Hindlimb muscle (tissue), 1 donor: ENCODE data around the gene STX1B. TPM values are rescaled to one million over a fixed set of nuclear protein-coding genes. Genes with fewer than 3 reads are reported as not detected.
A peak's percentile ranks its signal among the peaks of the same experiment; 100 is the strongest.

ENCODE experiments used
- DNase-seq: peaks from one replicate; pipeline ENCODE4 v3.0.0-alpha.2; 2013
- polyA plus RNA-seq: library from polyadenylated mRNA; unstranded; fragments of 120-200 nt; gene quantifications from one replicate; pipeline ENCODE4 v1.2.1, GENCODE V29; 2013; ENCODE audit not compliant: insufficient read length

STX1B gene
- polyA plus RNA-seq, 1 donor: 1.2 TPM

DNA sequence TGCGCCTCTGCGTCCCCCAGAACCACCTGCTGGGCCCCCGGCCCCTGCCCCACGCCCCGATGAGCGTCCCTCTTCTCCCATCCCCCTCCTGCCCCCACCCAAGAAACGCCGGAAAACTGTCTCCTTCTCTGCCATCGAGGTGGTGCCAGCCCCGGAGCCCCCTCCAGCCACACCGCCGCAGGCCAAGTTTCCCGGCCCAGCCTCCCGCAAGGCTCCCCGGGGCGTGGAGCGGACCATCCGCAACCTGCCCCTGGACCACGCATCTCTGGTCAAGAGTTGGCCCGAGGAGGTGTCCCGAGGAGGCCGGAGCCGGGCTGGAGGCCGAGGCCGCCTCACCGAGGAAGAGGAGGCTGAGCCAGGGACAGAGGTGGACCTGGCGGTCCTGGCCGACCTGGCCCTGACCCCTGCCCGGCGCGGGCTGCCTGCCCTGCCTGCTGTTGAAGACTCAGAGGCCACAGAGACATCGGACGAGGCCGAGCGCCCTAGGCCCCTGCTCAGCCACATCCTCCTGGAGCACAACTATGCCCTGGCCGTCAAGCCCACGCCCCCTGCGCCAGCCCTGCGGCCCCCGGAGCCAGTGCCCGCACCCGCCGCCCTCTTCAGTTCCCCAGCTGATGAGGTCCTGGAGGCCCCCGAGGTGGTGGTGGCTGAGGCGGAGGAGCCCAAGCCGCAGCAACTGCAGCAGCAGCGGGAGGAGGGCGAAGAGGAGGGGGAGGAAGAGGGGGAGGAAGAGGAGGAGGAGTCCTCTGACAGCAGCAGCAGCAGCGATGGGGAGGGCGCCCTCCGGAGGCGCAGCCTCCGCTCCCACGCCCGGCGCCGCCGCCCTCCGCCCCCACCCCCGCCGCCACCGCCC, 31.0 kb downstream of the STX1B start:
- DNase-seq: no peak

DNA sequence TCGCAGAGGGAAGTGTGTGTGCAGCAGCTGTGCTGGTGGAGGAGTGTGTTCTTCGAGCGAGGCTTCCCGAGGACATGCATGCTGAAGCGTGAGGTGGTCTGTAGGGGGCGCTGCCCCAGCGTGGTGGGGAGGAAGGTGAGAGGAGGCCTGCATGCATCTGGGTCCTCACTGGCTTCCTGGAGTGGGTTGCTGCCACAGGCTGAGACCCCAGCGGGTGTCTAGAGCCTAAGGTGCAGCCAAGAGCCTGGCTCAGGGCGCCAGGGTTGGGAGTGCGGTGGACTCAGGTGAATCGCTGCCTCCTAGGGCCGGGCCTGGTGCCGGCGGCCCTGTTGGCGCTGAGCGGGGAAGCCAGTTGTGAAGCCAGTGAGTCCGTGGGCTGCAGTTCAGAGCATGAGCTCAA, 32.9 kb downstream of the STX1B start:
- no peak for DNase-seq

DNA sequence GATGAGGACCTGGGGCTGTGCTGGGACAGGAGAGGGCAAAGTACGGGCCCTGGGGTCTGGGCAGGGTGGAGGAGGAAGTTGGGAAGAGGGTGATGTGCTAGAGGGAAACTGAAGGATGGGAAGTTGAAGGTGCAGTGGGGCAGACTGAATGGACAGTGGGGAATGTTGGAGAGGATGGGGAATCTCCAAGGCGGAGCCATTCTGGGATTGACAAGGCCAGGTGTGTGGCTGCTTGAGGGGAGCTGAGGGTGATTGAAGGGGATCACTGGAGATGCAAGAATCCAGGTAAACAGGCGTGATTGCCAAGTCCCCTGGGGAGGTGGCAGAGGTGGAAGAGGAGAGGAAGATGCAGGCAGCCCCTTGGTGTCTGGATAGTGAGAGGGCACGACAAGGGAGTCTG, 34.0 kb downstream of the STX1B start:
- DNase-seq: no peak

DNA sequence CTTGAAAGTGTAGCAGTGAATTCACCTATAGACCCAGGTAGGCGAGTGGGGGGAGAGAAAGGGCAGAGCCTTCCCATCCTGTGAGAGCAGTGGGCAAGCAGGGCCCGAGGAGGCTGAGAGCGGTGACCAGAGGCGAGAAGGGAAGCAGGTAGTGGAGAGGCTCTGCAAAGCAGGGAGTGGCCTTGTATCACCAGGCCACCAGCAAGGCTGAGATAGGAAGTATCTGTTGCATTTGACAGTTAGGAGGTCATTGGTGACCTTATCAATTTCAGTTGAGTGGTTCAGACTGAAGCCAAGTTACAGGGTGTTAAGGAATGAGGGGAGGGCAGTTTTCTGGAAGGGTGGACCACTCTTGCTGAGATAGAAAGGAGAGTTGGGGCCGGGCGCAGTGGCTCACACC, 36.1 kb downstream of the STX1B start:
- no peak for DNase-seq

DNA sequence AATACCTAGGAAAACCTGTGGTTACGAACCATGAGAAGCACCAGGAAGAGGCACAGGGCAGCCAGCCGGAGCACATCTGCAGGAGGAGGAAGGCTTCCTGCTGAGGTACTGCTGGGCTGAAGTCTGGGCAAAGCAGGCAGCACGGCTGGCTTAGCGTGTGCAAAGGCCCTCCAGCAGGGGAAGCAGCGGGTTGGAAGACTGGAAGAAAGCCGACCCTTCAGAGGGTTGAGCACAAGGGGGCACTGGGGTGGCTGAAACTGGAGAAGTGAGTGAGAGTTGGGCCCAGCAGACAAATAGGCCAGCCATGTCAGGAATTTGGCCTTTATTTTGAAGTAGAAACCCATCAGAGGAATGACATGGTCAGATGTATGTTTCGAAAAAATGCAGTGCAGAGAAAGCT, 37.6 kb downstream of the STX1B start:
- DNase-seq: no peak

DNA sequence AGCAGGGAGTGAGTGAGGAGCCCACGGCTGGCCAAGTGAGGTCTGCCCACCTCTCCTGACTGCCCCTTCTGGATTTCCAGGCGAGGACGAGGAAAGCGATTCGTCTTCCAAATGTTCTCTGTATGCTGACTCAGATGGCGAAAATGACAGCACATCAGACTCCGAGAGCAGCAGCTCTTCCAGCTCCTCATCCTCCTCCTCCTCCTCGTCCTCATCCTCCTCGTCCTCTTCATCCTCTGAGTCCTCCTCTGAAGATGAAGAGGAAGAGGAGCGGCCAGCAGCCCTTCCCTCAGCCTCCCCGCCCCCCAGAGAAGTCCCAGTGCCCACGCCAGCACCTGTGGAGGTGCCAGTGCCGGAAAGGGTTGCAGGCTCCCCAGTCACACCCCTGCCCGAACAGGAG, 39.1 kb downstream of the STX1B start:
- no peak for DNase-seq

DNA sequence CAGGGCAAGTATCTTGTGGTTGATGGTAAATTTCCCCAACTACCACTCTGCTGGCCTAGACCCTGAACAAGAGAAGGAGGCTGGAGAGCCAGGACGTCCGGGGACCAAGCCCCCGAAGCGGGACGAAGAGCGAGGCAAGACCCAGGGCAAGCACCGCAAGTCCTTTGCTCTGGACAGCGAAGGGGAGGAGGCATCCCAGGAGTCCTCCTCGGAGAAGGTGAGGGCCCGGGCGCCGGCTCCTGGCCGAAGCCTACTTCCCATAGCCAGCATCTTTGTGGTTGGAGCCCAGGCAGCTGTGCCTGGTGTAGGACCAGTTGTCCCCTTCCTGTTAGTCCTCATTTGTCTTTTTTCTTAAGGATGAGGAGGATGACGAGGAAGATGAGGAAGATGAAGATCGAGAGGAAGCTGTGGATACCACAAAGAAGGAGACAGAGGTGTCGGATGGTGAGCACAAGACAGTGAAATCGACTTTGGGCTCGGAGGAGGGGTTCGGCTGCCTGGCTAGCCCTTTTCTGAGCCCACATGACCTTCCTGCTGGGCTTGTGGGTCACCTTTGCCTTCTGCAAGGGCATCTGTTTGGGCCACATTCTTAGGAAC, 41.1 kb downstream of the STX1B start:
- DNase-seq: no peak

DNA sequence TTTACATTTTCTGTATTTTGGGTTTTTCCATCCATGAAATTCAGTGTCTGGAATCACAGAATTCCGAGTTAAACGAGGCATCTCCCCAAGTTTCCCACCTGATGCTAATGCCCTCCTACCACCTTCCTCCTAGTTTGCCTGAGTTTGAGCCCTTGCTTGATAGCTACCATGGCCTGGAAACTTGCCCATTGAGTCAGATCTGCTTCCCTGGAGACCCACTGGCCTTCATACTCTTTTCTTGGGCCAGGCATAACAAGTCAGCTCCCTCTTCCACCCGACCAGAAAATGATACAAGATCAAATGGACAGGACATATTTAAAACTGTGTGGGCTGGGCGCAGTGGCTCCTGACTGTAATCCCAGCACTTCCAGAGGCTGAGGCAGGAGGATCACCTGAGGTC, 42.6 kb downstream of the STX1B start:
- no peak for DNase-seq

DNA sequence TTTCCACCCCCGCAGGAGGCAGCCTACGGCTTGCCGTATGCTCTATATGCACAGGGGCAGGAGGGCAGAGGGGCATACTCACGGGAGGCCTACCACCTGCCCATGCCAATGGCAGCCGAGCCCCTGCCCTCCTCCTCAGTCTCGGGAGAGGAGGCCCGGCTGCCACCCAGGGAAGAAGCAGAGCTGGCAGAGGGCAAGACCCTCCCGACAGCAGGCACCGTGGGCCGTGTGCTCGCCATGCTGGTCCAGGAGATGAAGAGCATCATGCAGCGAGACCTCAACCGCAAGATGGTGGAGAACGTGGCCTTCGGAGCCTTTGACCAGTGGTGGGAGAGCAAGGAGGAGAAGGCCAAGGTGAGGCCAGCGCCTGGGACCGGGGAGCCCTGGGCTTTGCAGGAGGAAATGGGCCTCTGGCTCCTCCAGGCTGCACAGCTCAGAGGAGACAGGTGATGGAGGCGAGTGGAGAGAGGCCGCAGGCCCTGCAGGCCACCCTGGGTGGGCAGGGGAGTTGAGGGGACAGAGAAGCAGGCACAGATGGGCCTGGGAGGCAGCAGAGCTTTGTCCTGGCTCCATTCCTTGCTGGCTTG, 44.3 kb downstream of the STX1B start:
- DNase-seq: no peak

DNA sequence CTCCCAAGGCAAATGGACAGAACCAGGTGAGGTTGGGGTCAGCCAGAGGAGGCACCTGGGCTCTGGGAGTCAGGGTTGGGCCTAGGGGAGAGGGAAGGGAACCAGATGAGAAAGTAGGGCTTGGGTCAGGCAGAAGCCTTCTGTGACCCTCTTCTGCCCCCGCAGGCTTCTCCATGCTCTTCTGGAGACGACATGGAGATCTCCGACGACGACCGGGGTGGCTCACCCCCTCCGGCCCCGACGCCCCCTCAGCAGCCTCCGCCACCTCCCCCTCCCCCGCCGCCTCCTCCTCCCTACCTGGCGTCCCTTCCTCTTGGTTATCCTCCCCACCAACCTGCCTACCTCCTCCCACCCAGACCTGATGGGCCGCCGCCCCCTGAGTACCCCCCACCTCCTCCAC, 45.0 kb downstream of the STX1B start:
- no peak for DNase-seq

DNA sequence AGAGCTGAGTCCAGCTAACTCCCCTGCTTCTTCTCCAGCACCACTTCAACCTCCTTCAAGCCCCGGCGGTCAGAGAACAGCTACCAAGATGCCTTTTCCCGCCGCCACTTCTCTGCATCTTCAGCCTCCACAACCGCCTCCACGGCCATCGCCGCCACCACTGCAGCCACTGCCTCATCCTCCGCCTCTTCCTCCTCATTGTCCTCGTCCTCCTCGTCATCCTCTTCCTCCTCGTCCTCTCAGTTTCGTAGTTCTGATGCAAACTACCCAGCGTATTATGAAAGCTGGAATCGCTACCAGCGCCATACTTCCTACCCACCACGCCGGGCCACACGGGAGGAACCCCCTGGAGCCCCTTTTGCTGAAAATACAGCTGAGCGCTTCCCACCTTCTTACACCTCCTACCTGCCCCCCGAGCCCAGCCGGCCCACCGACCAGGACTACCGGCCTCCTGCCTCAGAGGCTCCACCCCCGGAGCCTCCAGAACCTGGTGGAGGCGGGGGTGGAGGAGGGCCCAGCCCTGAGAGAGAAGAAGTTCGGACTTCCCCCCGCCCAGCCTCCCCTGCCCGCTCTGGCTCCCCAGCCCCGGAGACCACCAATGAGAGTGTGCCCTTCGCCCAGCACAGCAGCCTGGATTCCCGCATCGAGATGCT, 45.7 kb downstream of the STX1B start:
- no peak for DNase-seq

DNA sequence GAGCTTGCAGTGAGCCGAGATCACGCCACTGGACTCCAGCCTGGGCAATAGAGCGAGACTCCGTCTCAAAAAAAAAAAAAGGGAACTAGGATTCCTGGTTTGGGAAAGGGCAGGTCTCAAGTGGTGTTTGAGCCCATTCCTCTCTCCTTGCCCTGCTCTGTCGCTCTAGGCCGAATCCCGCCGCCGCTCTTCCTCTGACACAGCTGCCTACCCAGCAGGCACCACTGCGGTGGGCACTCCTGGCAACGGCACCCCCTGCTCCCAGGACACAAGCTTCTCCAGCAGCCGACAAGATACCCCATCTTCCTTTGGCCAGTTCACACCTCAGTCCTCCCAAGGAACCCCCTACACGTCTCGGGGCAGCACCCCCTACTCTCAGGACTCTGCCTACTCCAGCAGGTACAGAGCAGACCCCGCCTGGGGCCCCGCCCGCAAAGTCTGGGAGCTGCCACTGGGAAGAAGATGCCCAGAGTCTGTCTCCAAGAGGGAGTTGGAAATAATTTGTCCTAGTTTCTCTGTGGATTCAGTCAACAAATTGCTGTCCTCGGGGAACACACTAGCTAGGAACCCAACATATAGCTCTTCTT, 46.4 kb downstream of the STX1B start:
- no peak for DNase-seq

DNA sequence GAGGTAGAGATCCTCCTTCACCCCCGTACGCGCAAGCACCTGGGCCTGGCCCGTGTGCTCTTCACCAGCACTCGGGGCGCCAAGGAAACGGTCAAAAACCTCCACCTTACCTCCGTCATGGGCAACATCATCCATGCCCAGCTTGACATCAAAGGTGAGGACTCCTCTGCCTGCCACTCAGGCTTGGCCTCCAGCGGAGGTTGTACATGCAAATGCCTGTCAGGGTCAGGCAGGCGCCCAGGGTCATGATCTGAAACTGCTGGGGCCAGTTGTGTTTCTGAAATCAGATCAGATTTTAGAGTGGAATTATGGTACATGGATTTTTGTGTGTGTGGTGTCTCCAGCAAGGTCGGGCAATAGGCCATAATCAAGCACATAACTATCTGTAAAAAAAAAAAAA, 49.1 kb downstream of the STX1B start:
- DNase-seq: no peak

DNA sequence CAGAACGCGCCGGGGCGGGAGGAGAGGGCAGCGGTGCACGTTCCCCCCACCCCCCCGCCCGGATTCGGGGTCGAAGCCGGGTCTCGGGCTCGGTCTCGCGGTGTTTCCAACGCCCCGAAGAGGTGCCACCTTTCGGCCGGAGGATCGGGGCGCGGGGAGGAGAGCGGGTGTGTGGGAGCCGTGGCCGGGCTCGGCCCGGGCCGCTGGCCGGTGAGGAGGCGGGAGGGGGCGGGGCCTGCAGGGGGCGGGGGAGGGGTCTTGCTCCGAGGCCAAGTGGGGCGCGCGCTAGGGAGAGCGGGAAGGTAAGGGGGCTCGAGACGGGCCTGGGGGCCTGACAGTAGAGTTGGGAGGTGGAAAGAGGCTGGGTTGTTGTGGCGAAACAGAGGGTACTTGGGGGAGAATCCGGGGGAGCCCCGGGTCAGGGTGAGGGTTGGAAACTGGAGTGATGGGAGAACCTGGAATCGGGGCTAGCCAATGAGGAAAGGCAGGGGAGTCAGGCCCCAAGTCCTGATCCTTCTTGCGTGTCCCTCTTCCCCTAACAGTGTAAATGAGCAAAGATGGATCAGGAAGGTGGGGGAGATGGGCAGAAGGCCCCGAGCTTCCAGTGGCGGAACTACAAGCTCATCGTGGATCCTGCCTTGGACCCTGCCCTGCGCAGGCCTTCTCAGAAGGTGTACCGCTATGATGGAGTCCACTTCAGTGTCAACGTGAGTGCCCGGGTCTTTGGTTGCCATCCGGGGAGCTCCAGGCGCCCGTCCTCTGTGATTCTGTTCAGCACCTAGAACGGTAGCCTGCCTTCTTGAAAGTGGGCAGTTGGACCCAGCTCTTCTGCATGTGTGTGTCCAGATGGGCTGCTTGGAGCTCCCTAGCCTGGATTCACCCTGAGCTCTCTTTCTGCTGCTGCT, 52.0 kb downstream of the STX1B start:
- DNase-seq: no peak

DNA sequence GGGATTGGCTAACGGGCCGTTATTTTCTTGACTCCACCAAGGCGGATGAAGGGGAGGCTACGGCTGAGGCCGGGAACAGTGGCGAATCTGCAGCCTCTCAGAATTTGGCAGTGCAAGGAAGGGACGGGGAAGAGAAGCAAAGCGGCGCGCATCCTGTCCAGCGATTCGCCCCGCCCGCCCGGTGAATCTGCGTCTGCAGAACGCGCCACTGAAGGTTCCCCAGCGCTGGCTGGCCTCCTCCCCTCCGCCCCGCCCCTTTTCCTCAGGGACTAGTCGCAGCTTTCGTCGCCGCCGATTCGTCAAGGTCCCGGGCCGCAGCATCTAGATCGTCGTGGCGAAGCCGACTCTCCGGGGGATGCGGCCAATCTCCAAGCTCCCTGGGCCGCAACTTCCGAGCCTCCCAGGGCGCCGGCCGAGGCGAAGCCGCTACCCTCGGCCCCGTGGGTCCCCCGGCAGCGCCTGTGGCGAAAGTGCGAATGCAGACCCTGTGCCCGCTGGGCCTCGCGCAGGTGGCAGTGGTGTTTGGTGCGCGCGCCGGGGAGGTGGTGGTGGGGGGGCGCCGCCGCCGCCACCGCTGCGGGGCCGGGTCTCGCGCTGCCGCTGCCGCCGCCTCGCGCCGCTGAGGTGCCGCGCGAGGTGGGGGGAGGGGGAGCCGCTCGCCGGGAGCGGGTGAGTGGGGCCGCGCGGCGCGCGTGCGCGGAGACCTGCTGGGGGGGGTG, 52.8 kb downstream of the STX1B start, which contains the start of gene SETD1A:
Gene SETD1A (plus strand): TSS at position 299 of the 719 bp plus-strand sequence. CDS start 978 bp downstream, outside the sequence.
- DNase-seq: peak; percentile 95

DNA sequence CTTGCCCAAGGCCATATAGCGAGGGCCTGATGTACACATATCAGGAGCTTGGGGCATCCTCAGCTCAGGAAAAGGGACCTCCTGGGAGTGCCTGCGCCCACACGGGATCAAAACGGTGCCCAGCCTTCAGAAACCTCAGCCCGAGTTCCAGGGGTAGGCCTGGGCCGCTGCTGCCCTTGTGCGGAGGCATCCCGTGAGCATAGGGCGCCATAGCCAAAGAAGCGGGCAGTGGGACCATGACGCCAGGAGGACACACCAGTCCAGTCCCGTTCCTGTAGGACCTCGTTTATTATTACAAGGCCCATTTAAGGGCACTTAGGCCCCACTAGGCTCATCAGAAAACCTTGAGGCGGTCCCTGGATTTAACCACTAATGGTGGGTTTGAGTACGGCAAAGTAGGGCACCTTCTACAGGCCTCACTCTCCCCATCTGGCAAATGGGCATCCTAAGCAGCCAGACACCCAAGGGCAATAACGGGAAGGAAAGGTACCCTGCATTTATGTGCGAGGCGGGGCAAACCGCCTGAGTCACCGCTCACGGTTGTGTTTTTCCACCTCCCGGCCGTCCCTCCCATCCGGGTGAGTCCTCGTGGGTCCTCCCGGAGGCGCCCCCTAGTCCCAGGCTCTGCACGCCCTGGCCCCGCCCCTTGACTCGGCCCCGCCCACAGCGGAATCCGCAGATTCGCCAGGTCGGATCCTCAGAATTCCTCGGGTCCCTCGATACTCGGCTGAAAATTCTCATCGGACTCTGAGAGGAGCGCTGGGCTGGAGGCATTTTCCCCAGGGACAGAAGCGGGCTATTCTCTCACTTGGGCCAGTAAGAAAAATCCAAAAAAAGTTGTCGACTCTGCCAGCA, 53.6 kb downstream of the STX1B start:
- peak; percentile 81 for DNase-seq

DNA sequence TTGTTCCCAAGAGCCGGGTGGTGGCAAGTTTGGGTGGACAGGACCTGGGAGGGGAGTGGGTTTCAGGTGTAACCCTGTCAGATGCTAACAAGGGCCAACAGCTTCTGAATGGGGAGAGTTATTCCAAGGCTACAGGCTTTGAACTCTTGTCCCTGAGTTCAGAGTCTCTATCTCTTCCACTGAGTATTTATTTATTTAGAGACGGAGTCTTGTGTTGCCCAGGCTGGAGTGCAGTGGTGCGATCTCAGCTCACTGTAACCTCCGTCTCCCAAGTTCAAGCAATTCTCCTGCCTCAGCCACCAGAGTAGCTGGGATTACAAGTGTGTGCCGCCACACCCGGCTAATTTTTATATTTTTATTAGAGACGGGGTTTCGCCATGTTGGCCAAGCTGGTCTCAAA, 55.4 kb downstream of the STX1B start:
- DNase-seq: no peak

DNA sequence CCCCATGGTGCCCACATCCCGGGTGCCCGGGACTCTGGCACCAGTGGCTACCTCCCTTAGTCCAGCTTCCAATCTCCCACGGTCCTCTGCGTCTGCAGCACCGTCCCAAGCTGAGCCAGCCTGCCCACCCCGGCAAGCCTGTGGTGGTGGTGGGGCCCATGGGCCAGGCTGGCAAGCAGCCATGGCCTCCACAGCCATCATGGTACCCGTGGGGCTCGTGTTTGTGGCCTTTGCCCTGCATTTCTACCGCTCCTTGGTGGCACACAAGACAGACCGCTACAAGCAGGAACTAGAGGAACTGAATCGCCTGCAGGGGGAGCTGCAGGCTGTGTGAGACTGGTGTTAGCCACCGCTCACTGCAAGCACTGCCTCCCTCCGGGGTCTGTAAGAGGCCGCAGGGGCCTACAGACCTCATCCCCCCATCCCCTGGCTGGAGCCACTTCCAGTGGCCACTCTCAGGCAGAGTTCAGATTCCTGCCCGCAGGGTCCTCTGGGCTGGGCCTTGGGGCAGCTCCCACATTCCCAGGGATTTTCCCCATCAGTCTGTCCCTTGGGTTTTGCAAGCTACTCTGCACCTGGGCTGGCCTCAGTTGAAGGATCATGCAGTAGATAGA, 56.8 kb downstream of the STX1B start:
- peak; percentile 84 for DNase-seq

DNA sequence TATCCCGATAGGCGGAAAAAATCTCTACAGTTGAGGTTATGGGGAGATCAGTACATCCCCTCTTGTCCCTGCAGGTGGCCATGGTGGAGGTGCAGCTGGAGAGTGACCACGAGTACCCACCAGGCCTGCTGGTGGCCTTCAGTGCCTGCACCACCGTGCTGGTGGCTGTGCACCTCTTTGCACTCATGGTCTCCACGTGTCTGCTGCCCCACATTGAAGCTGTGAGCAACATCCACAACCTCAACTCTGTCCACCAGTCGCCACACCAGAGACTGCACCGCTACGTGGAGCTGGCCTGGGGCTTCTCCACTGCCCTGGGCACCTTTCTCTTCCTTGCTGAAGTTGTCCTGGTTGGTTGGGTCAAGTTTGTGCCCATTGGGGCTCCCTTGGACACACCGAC, 57.3 kb downstream of the STX1B start:
- DNase-seq: no peak

DNA sequence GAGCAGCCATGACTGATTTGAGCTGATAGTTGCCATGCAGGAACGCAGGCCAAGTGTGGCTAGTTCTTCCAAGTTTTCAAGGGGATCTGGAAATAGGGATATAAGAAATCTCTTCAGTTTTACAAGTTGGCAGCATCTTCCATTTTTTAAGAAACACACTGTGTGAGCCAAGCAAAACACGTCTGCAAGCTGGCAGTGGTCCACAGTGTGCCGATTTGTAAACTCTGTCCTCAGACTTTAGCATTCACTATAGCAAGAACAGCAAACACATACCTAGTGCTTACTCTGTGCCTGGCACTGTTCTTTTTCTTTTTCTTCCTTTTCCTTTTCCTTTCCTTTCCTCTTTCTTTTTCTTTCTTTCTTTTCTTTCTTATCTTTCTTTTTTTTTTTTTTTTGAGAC, 58.7 kb downstream of the STX1B start:
- DNase-seq: no peak
